Gastroesophageal sphincter (tissue), 4 donors: ENCODE measurements around the gene SPEF2. TPM values are rescaled to one million over a fixed set of nuclear protein-coding genes. Genes with fewer than 3 reads are reported as not detected.
A peak's percentile ranks its signal among the peaks of the same experiment; 100 is the strongest.
"Not testable (repeated sequence)": the region's sequence is repeated elsewhere in the genome, so short reads cannot be mapped to it uniquely, and the experiment has no call there.

Experiments used
- ATAC-seq: fragments of 150-250 bp; one replicate; pipeline ENCODE4 v1.9.1; 2016; ENCODE audit warnings: mild to moderate bottlenecking, moderate library complexity
- H3K27ac ChIP-seq, 4 donors: fragments of 200-600 bp; sonication (generic) in 3 of 4; 1 replicate in 3 of 4; 2 replicates in 1 of 4; pipeline ENCODE4 v1.5.1; 2016 to 2019
- H3K27me3 ChIP-seq: fragments of 200-600 bp; sonication (generic); one replicate; pipeline ENCODE4 v1.5.1; 2019
- H3K36me3 ChIP-seq, 2 donors: fragments of 200-600 bp; sonication (generic); one replicate each; pipeline ENCODE4 v1.5.1; 2019; ENCODE audit warnings: control low read depth in 1 of 2
- H3K4me1 ChIP-seq, 3 donors: fragments of 200-600 bp; sonication (generic); 1 replicate in 2 of 3; 2 replicates in 1 of 3; pipeline ENCODE4 v1.5.1; 2016 to 2019; ENCODE audit warnings: control low read depth in 2 of 3
- H3K4me3 ChIP-seq, 2 donors: fragments of 200-600 bp; sonication (generic); one replicate each; pipeline ENCODE4 v1.5.1; 2019; ENCODE audit warnings: mild to moderate bottlenecking in 1 of 2, moderate library complexity in 1 of 2
- H3K9me3 ChIP-seq, 3 donors: fragments of 200-600 bp; sonication (generic); one replicate each; pipeline ENCODE4 v1.5.1; 2017 to 2019; ENCODE audit warnings: control low read depth in 2 of 3
- EP300 ChIP-seq: sonication (generic); formaldehyde crosslinking; IDR thresholded peaks from one replicate; pipeline ENCODE4 v1.6.1; 2017; ENCODE audit warnings: antibody characterized with exemption, mild to moderate bottlenecking
- POLR2A ChIP-seq, 2 donors: fragments of 450-650 bp; IDR thresholded peaks; one replicate each; pipeline ENCODE4 v1.6.1; 2017; ENCODE audit warnings: antibody characterized with exemption in 2 of 2, mild to moderate bottlenecking in 2 of 2, moderate library complexity in 1 of 2
- POLR2AphosphoS5 ChIP-seq: sonication (generic); formaldehyde crosslinking; IDR thresholded peaks from one replicate; pipeline ENCODE4 v1.6.1; 2017; ENCODE audit warnings: antibody characterized with exemption
- WGBS, 2 donors: methylation state at CpG; one replicate each; pipeline ENCODE4 v1.1.5; 2018; ENCODE audit warnings: low coverage in 1 of 2; 5-methylcytosine and 5-hydroxymethylcytosine counted together
- total RNA-seq, 4 donors: library from RNA; depleted of rRNA; stranded (reverse); fragments of >200 nt; gene quantifications; one replicate each; pipeline ENCODE4 v1.1.0, GENCODE V29; 2016
- TF ChIP-seq, protein P1 (sequence below), 4 experiments: fragments of 200-600 bp in 2 of 4; fragments of 450-650 bp in 2 of 4; sonication (generic) in 1 of 4; IDR thresholded peaks; one replicate each; pipeline ENCODE4 v1.5.1; 2017 to 2019; ENCODE audit warnings: antibody characterized with exemption in 4 of 4, mild to moderate bottlenecking in 2 of 4, moderate library complexity in 2 of 4

Gene SPEF2
- total RNA-seq, 4 donors from 2014 or later = 2.1 to 5.8 (median 3.1) TPM

DNA sequence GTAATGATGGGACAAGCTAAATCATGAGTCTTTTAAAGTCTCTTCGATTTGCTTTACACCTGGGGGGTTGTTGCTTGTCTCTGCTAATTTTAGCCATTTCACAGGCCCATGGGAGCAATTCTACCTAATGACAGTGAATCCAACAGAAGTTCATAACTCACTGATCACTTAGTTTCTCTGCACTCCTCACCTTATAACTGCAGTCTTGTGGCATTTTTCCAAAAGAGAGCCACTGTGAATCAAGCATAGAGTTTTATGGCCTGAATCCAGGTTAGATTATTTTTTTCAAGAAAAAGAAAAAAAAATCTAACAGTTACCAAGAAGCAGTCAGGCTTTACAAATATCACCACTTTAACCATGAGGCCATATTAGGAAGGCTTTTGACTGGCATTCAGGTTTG lies 237.5 kb downstream of the SPEF2 start:
- H3K9me3 ChIP-seq = no peaks in the 10 kb centered on the region
- no peak for TF ChIP-seq EP300
- TF ChIP-seq POLR2AphosphoS5 = no peak
- TF ChIP-seq, protein P1, sequence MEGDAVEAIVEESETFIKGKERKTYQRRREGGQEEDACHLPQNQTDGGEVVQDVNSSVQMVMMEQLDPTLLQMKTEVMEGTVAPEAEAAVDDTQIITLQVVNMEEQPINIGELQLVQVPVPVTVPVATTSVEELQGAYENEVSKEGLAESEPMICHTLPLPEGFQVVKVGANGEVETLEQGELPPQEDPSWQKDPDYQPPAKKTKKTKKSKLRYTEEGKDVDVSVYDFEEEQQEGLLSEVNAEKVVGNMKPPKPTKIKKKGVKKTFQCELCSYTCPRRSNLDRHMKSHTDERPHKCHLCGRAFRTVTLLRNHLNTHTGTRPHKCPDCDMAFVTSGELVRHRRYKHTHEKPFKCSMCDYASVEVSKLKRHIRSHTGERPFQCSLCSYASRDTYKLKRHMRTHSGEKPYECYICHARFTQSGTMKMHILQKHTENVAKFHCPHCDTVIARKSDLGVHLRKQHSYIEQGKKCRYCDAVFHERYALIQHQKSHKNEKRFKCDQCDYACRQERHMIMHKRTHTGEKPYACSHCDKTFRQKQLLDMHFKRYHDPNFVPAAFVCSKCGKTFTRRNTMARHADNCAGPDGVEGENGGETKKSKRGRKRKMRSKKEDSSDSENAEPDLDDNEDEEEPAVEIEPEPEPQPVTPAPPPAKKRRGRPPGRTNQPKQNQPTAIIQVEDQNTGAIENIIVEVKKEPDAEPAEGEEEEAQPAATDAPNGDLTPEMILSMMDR (IDR thresholded peaks at IDR 0.05) = no peak
- no peak for TF ChIP-seq POLR2A (IDR thresholded peaks at IDR 0.05)
- peaks cover 0 to 19% (median 0%) of the 10 kb centered on the region in 3 donors for H3K4me1 ChIP-seq
- no peak overlapping the region for H3K4me3 ChIP-seq
- H3K27me3 ChIP-seq = no peaks in the 10 kb centered on the region
- no peak overlapping the region for H3K27ac ChIP-seq
- ATAC-seq = no peak
- no peaks in the 10 kb centered on the region for H3K36me3 ChIP-seq
- WGBS, 2 donors = 71% methylated on average over 1 of the region's 1 CpG; no CpG with 5 or more reads in 1 of the 2 donors

GRCh38 chr5:35856186-35856764 lies 238.6 kb downstream of the SPEF2 start:
- peaks cover 0 to 19% (median 0%) of the 10 kb centered on the region in 3 donors for H3K4me1 ChIP-seq
- H3K27me3 ChIP-seq, ATAC-seq, H3K9me3 ChIP-seq, H3K27ac ChIP-seq, H3K4me3 ChIP-seq, H3K36me3 ChIP-seq: not testable (repeated sequence)
- 90 to 92% methylated on average over 1 to 2 of the region's 5 CpGs for WGBS, 2 donors

DNA sequence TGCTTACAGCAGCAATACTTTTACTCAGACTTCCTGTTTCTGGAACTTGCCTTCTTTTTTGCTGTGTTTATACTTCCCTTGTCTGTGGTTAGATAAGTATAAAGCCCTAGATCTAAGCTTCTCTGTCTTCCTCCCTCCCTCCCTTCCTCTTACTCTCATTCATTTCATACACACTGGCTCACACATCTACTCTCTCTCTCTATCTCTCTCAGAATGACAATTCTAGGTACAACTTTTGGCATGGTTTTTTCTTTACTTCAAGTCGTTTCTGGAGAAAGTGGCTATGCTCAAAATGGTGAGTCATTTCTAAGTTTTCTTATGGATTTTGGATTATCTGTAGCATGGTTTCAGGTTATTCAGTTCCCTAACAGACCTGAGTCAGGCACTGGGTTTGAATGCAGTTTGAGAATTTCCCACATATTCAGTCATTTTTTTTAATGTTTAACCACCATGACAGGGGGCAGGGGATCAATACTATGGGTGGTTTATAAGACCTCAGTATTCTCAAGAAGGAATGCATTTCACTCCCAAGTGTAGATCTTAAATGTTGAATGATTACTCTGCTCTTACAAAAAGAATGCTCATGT lies 239.2 kb downstream of the SPEF2 start, which contains the start of gene IL7R:
IL7R (plus strand) TSS at position 127 of the 587 bp plus-strand sequence; CDS start at position 214, 87 bp downstream.
- no peaks in the 10 kb centered on the region for H3K36me3 ChIP-seq
- H3K4me3 ChIP-seq = no peak within 1 kb of the TSS
- H3K27me3 ChIP-seq = no peaks in the 10 kb centered on the region
- H3K4me1 ChIP-seq = peaks cover 0 to 14% (median 0%) of the 10 kb centered on the region in 3 donors
- ATAC-seq = no peak
- no peak for TF ChIP-seq EP300
- no peak for TF ChIP-seq POLR2A (IDR thresholded peaks at IDR 0.05)
- no peaks in the 10 kb centered on the region for H3K9me3 ChIP-seq
- H3K27ac ChIP-seq = no peak within 1 kb of the TSS
- 20 to 80% methylated on average over 1 of the region's 1 CpG for WGBS, 2 donors

- H3K27me3 ChIP-seq = no peaks in the 10 kb centered on the region
- no peaks in the 10 kb centered on the region for H3K9me3 ChIP-seq
- ATAC-seq = no peak
- 46 to 55% methylated on average over 2 of the region's 2 CpGs for WGBS, 2 donors
- no peaks in the 10 kb centered on the region for H3K36me3 ChIP-seq
- peaks cover 0 to 7% (median 0%) of the 10 kb centered on the region in 3 donors for H3K4me1 ChIP-seq
- no peak overlapping the region for H3K27ac ChIP-seq
- no peak for TF ChIP-seq POLR2A (IDR thresholded peaks at IDR 0.05)
- no peak for TF ChIP-seq POLR2AphosphoS5
- TF ChIP-seq, protein P1 (IDR thresholded peaks at IDR 0.05) = no peak
- TF ChIP-seq EP300 = no peak
- H3K4me3 ChIP-seq = no peak overlapping the region
Observed at GRCh38 chr5:35857606-35858205, 240.0 kb downstream of the SPEF2 start.

DNA sequence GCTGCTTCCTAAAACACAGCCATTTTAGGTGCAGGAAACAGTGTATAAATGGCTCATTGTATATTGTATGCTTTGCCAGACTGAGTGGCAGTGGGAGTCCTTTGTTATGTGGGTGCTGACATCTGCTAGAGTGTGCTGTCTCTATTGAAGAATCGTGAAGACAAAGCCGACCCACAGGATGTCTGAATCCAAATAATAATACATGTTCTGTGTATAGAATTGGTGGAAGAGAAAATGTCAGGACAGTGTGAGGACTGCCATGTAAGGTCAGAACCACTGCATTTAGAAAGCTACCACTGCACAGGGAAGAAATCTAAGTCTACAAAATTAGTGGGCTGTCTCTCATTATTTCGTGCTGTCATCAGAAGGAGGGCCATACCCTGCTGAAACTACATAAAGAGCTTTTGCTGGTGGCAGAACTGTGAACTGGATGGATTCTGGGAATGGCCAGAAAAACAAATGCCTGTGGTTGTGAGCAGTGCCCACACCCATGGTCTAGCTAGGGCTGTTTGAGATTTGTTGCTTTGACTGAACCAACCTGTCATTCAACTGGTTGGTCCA lies 241.5 kb downstream of the SPEF2 start:
- H3K36me3 ChIP-seq = no peaks in the 10 kb centered on the region
- no peak overlapping the region for H3K27ac ChIP-seq
- H3K4me1 ChIP-seq = no peaks in the 10 kb centered on the region
- 39 to 56% methylated on average over 3 of the region's 3 CpGs for WGBS, 2 donors
- H3K4me3 ChIP-seq = peak overlapping the region in 1 of 2 donors; percentile 2
- no peaks in the 10 kb centered on the region for H3K9me3 ChIP-seq
- no peak for TF ChIP-seq POLR2A (IDR thresholded peaks at IDR 0.05)
- no peak for TF ChIP-seq POLR2AphosphoS5
- H3K27me3 ChIP-seq = no peaks in the 10 kb centered on the region
- ATAC-seq = no peak

DNA sequence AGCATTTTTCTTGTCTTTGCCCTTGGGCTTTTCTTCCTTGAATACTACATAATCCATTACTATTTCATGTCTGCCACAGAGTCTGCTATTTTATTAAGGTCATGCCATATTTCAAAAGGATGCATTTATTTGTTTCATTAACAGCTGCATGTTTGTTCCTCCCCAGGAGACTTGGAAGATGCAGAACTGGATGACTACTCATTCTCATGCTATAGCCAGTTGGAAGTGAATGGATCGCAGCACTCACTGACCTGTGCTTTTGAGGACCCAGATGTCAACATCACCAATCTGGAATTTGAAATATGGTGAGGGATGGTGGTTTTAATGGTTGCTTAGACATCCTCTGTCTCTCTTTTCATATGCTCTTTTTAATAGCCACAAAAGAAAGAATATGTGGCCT lies 243.0 kb downstream of the SPEF2 start:
- Histone ChIP-seq H3K27me3 (no peaks in the 10 kb centered on the region), H3K27ac (no peak overlapping the region), H3K9me3 (no peaks in the 10 kb centered on the region), H3K4me1 (no peaks in the 10 kb centered on the region), H3K4me3 (no peak overlapping the region), H3K36me3 (no peaks in the 10 kb centered on the region)
- TF ChIP-seq POLR2AphosphoS5 (no peak), EP300 (no peak), POLR2A (IDR thresholded peaks at IDR 0.05) (no peak)
- TF ChIP-seq, protein P1 (IDR thresholded peaks at IDR 0.05) = no peak
- ATAC-seq = no peak
- 83 to 88% methylated on average over 1 of the region's 1 CpG for WGBS, 2 donors
